Muscle layer of colon (tissue), 2 donors: ENCODE measurements around the gene IFI27.
A peak's percentile ranks its signal among the peaks of the same experiment; 100 is the strongest.

ENCODE experiments used
- H3K27ac ChIP-seq: one replicate; pipeline ENCODE4 v1.7.0; 2013; ENCODE audit warnings: low read depth, mild to moderate bottlenecking, low read length, moderate library complexity
- H3K27me3 ChIP-seq, 2 donors: one replicate each; pipeline ENCODE4 v1.7.0; 2013; ENCODE audit warnings: low read length in 2 of 2, mild to moderate bottlenecking in 2 of 2; ENCODE audit not compliant: insufficient read depth in 2 of 2, control insufficient read depth in 1 of 2
- H3K36me3 ChIP-seq: one replicate; pipeline ENCODE4 v1.7.0; 2013; ENCODE audit warnings: mild to moderate bottlenecking, low read length; ENCODE audit not compliant: insufficient read depth
- H3K4me1 ChIP-seq: one replicate; pipeline ENCODE4 v1.7.0; 2013; ENCODE audit warnings: mild to moderate bottlenecking, low read length; ENCODE audit not compliant: insufficient read depth
- H3K4me3 ChIP-seq, 2 donors: one replicate each; pipeline ENCODE4 v1.7.0; 2013; ENCODE audit warnings: low read length in 2 of 2, low read depth in 1 of 2, mild to moderate bottlenecking in 1 of 2, moderate library complexity in 1 of 2
- H3K9ac ChIP-seq: one replicate; pipeline ENCODE4 v1.7.0; 2013; ENCODE audit warnings: low read length
- H3K9me3 ChIP-seq: one replicate; pipeline ENCODE4 v1.7.0; 2013; ENCODE audit warnings: mild to moderate bottlenecking, low read length
- donor health status: abdominal sarcoma.
- donor health status: Adenocarcinoma of cecum.

IFI27 gene

GRCh38 chr14:94081386-94081820 lies 29.1 kb upstream of the IFI27 start:
- H3K27ac ChIP-seq: peak overlapping the region; percentile 25
- H3K27me3 ChIP-seq: no peaks in the 10 kb centered on the region
- H3K9me3 ChIP-seq: no peaks in the 10 kb centered on the region
- peaks cover 23% of the 10 kb centered on the region for H3K36me3 ChIP-seq
- peak overlapping the region; percentile 94 for H3K4me3 ChIP-seq
- peak overlapping the region; percentile 97 for H3K9ac ChIP-seq
- peaks cover 33% of the 10 kb centered on the region for H3K4me1 ChIP-seq

GRCh38 chr14:94087891-94088290 lies 22.6 kb upstream of the IFI27 start:
- Histone ChIP-seq H3K9me3 (no peaks in the 10 kb centered on the region), H3K4me3 (no peak overlapping the region), H3K4me1 (no peaks in the 10 kb centered on the region), H3K9ac (no peak overlapping the region), H3K27me3 (no peaks in the 10 kb centered on the region), H3K27ac (no peak overlapping the region), H3K36me3 (no peaks in the 10 kb centered on the region)

GRCh38 chr14:94088516-94088915 lies 22.0 kb upstream of the IFI27 start:
- Histone ChIP-seq H3K27ac (no peak overlapping the region), H3K4me3 (no peak overlapping the region), H3K9me3 (no peaks in the 10 kb centered on the region), H3K4me1 (no peaks in the 10 kb centered on the region), H3K9ac (no peak overlapping the region), H3K27me3 (no peaks in the 10 kb centered on the region), H3K36me3 (no peaks in the 10 kb centered on the region)

GRCh38 chr14:94089479-94089878 lies 21.1 kb upstream of the IFI27 start:
- Histone ChIP-seq H3K4me1 (no peaks in the 10 kb centered on the region), H3K9me3 (no peaks in the 10 kb centered on the region), H3K27ac (no peak overlapping the region), H3K36me3 (no peaks in the 10 kb centered on the region), H3K27me3 (no peaks in the 10 kb centered on the region), H3K9ac (no peak overlapping the region), H3K4me3 (no peak overlapping the region)

- Histone ChIP-seq H3K4me3 (no peak overlapping the region), H3K9me3 (no peaks in the 10 kb centered on the region), H3K27ac (no peak overlapping the region), H3K36me3 (no peaks in the 10 kb centered on the region), H3K4me1 (no peaks in the 10 kb centered on the region), H3K27me3 (no peaks in the 10 kb centered on the region), H3K9ac (no peak overlapping the region)
Observed at GRCh38 chr14:94093418-94093817, 17.1 kb upstream of the IFI27 start.

- no peaks in the 10 kb centered on the region for H3K36me3 ChIP-seq
Observed at GRCh38 chr14:94097091-94097490, 13.4 kb upstream of the IFI27 start.

GRCh38 chr14:94098326-94098992 lies 12.1 kb upstream of the IFI27 start:
- Histone ChIP-seq H3K9me3 (no peaks in the 10 kb centered on the region), H3K36me3 (no peaks in the 10 kb centered on the region), H3K4me1 (no peaks in the 10 kb centered on the region), H3K9ac (no peak overlapping the region), H3K27me3 (no peaks in the 10 kb centered on the region), H3K27ac (no peak overlapping the region), H3K4me3 (no peak overlapping the region)

More at GRCh38 chr14:94097091-94097490, 13.4 kb upstream of the IFI27 start:
- no peak overlapping the region for H3K9ac ChIP-seq
- no peaks in the 10 kb centered on the region for H3K9me3 ChIP-seq
- H3K4me1 ChIP-seq: no peaks in the 10 kb centered on the region
- H3K27ac ChIP-seq: no peak overlapping the region
- no peak overlapping the region for H3K4me3 ChIP-seq
- H3K27me3 ChIP-seq: no peaks in the 10 kb centered on the region

GRCh38 chr14:94099006-94099405 lies 11.5 kb upstream of the IFI27 start:
- no peaks in the 10 kb centered on the region for H3K9me3 ChIP-seq
- no peak overlapping the region for H3K9ac ChIP-seq
- no peak overlapping the region for H3K27ac ChIP-seq
- H3K4me1 ChIP-seq: no peaks in the 10 kb centered on the region
- H3K27me3 ChIP-seq: no peaks in the 10 kb centered on the region
- H3K36me3 ChIP-seq: no peaks in the 10 kb centered on the region
- H3K4me3 ChIP-seq: no peak overlapping the region

GRCh38 chr14:94100847-94101246 lies 9.7 kb upstream of the IFI27 start:
- H3K27me3 ChIP-seq: no peaks in the 10 kb centered on the region
- no peak overlapping the region for H3K9ac ChIP-seq
- no peaks in the 10 kb centered on the region for H3K4me1 ChIP-seq
- H3K27ac ChIP-seq: no peak overlapping the region
- no peaks in the 10 kb centered on the region for H3K36me3 ChIP-seq
- H3K9me3 ChIP-seq: no peaks in the 10 kb centered on the region
- no peak overlapping the region for H3K4me3 ChIP-seq

GRCh38 chr14:94101748-94102147 lies 8.8 kb upstream of the IFI27 start:
- Histone ChIP-seq H3K27ac (no peak overlapping the region), H3K9me3 (no peaks in the 10 kb centered on the region), H3K4me3 (no peak overlapping the region), H3K9ac (no peak overlapping the region), H3K4me1 (no peaks in the 10 kb centered on the region), H3K27me3 (no peaks in the 10 kb centered on the region), H3K36me3 (no peaks in the 10 kb centered on the region)

- Histone ChIP-seq H3K27me3 (no peaks in the 10 kb centered on the region), H3K36me3 (no peaks in the 10 kb centered on the region), H3K4me3 (no peak overlapping the region), H3K4me1 (no peaks in the 10 kb centered on the region), H3K9me3 (no peaks in the 10 kb centered on the region), H3K27ac (no peak overlapping the region), H3K9ac (no peak overlapping the region)
Observed at GRCh38 chr14:94102768-94103482, 7.6 kb upstream of the IFI27 start.
